CMK (cell line): Measurements from ENCODE around the gene TARM1.
"Not testable (repeated sequence)": the region's sequence is repeated elsewhere in the genome, so short reads cannot be mapped to it uniquely, and the experiment has no call there.

Source experiments
- DNase-seq: peaks from one replicate; pipeline ENCODE4 v3.0.0-alpha.2; 2010; ENCODE audit warnings: low read depth

The TARM1 gene

GRCh38 chr19:54099903-54100255 lies 18.7 kb upstream of the TARM1 start:
- not testable (repeated sequence) for DNase-seq

GRCh38 chr19:54099190-54099902 lies 18.2 kb upstream of the TARM1 start:
- DNase-seq = no peak

GRCh38 chr19:54096617-54097106 lies 15.5 kb upstream of the TARM1 start:
- DNase-seq = no peak

GRCh38 chr19:54095859-54096616 lies 14.9 kb upstream of the TARM1 start:
- not testable (repeated sequence) for DNase-seq

- DNase-seq = no peak
Observed at GRCh38 chr19:54095136-54095858, 14.1 kb upstream of the TARM1 start.

GRCh38 chr19:54094426-54095000 lies 13.3 kb upstream of the TARM1 start:
- no peak for DNase-seq

GRCh38 chr19:54084410-54084809 lies 3.2 kb upstream of the TARM1 start:
- DNase-seq = no peak

GRCh38 chr19:54077334-54077733 lies 3.8 kb downstream of the TARM1 start:
- no peak for DNase-seq

GRCh38 chr19:54074851-54075250 lies 6.3 kb downstream of the TARM1 start:
- DNase-seq = no peak

GRCh38 chr19:54073829-54074228 lies 7.3 kb downstream of the TARM1 start:
- no peak for DNase-seq

- no peak for DNase-seq
Observed at GRCh38 chr19:54069470-54069869, 11.7 kb downstream of the TARM1 start.

- DNase-seq = no peak
Observed at GRCh38 chr19:54063350-54064116, 17.6 kb downstream of the TARM1 start, which contains the start of gene VSTM1. Gene VSTM1 (minus strand): TSS chr19:54063897. CDS start chr19:54063777, 120 bp downstream.

- no peak for DNase-seq
Observed at GRCh38 chr19:54062643-54063042, 18.5 kb downstream of the TARM1 start.

GRCh38 chr19:54047616-54048015 lies 33.5 kb downstream of the TARM1 start:
- no peak for DNase-seq

GRCh38 chr19:54045771-54046170 lies 35.4 kb downstream of the TARM1 start:
- DNase-seq = no peak

- DNase-seq = no peak
Observed at GRCh38 chr19:54042989-54043388, 38.2 kb downstream of the TARM1 start.

GRCh38 chr19:54041969-54042606 lies 39.1 kb downstream of the TARM1 start:
- no peak for DNase-seq

- DNase-seq = no peak
Observed at GRCh38 chr19:54040003-54040402, 41.2 kb downstream of the TARM1 start.

GRCh38 chr19:54036542-54036941 lies 44.6 kb downstream of the TARM1 start:
- DNase-seq = not testable (repeated sequence)

GRCh38 chr19:54035215-54036178 lies 45.7 kb downstream of the TARM1 start:
- no peak for DNase-seq
